HepG2 (cell line): ENCODE data around the gene CITED4. TPM values are rescaled to one million over a fixed set of nuclear protein-coding genes. Genes with fewer than 3 reads are reported as not detected.

Source experiments
- BHLHE40 ChIP-seq: IDR thresholded peaks from 2 replicates; pipeline ENCODE4 v1.6.1; 2011; ENCODE audit warnings: low read length, improper control_type of control experiment
- DZIP1 ChIP-seq: sonication (generic); formaldehyde crosslinking; IDR thresholded peaks from 2 replicates; pipeline ENCODE4 v1.5.0; 2020; ENCODE audit warnings: mild to moderate bottlenecking, missing genetic modification reagents
- ELF1 ChIP-seq: sonication (generic); formaldehyde crosslinking; IDR thresholded peaks from 2 replicates; pipeline ENCODE4 v1.4.0; 2020; ENCODE audit warnings: missing genetic modification reagents
- GZF1 ChIP-seq: sonication (generic); formaldehyde crosslinking; IDR thresholded peaks from 2 replicates; pipeline ENCODE4 v1.5.1; 2020; ENCODE audit warnings: mild to moderate bottlenecking, missing genetic modification reagents
- KDM6A ChIP-seq: IDR thresholded peaks from 2 replicates; pipeline ENCODE4 v1.6.1; 2016; ENCODE audit warnings: low read depth
- MEF2D ChIP-seq: sonication (generic); formaldehyde crosslinking; IDR thresholded peaks from 2 replicates; pipeline ENCODE4 v1.5.1; 2020; ENCODE audit warnings: mild to moderate bottlenecking, missing genetic modification reagents
- PAWR ChIP-seq: sonication (generic); formaldehyde crosslinking; IDR thresholded peaks from 2 replicates; pipeline ENCODE4 v1.4.0; 2020; ENCODE audit warnings: missing genetic modification reagents, mild to moderate bottlenecking, borderline replicate concordance
- POLR2A ChIP-seq, 2 experiments: IDR thresholded peaks; 2 replicates each; pipeline ENCODE4 v1.6.1; 2011; ENCODE audit warnings: low read depth in 2 of 2, low read length in 2 of 2, mild to moderate bottlenecking in 1 of 2, moderate library complexity in 1 of 2; ENCODE audit not compliant: insufficient read depth in 1 of 2
- RBFOX2 ChIP-seq: fragments of 200-400 bp; formaldehyde crosslinking; IDR thresholded peaks from 2 replicates; pipeline ENCODE4 v1.6.1; 2017; ENCODE audit warnings: low read depth, mild to moderate bottlenecking, low read length
- SOX5 ChIP-seq: IDR thresholded peaks from 2 replicates; pipeline ENCODE4 v1.6.1; 2016; ENCODE audit warnings: borderline replicate concordance
- TRAFD1 ChIP-seq: sonication (generic); formaldehyde crosslinking; IDR thresholded peaks from 2 replicates; pipeline ENCODE4 v1.5.1; 2020; ENCODE audit warnings: missing genetic modification reagents, mild to moderate bottlenecking, borderline replicate concordance
- ZNF142 ChIP-seq: sonication (generic); formaldehyde crosslinking; IDR thresholded peaks from 2 replicates; pipeline ENCODE4 v1.4.0; 2020; ENCODE audit warnings: missing genetic modification reagents
- ZNF274 ChIP-seq: sonication (generic); formaldehyde crosslinking; IDR thresholded peaks from 2 replicates; pipeline ENCODE4 v1.5.1; 2020; ENCODE audit warnings: mild to moderate bottlenecking, missing genetic modification reagents
- ZNF329 ChIP-seq: sonication (generic); formaldehyde crosslinking; IDR thresholded peaks from 2 replicates; pipeline ENCODE4 v1.9.0; 2021; ENCODE audit warnings: low read depth, mild to moderate bottlenecking, missing genetic modification reagents
- ZNF564 ChIP-seq: sonication (generic); formaldehyde crosslinking; IDR thresholded peaks from 2 replicates; pipeline ENCODE4 v1.8.1; 2023; ENCODE audit warnings: mild to moderate bottlenecking, missing genetic modification reagents
- ZNF619 ChIP-seq: sonication (generic); formaldehyde crosslinking; IDR thresholded peaks from 2 replicates; pipeline ENCODE4 v1.4.0; 2020; ENCODE audit warnings: mild to moderate bottlenecking, missing genetic modification reagents
- ZNF670 ChIP-seq: sonication (generic); formaldehyde crosslinking; IDR thresholded peaks from 2 replicates; pipeline ENCODE4 v1.8.0; 2022; ENCODE audit warnings: mild to moderate bottlenecking, missing genetic modification reagents, borderline replicate concordance
- ZNF709 ChIP-seq: sonication (generic); formaldehyde crosslinking; IDR thresholded peaks from 2 replicates; pipeline ENCODE4 v1.5.0; 2020; ENCODE audit warnings: mild to moderate bottlenecking, missing genetic modification reagents
- ZNF75D ChIP-seq: sonication (generic); formaldehyde crosslinking; IDR thresholded peaks from 2 replicates; pipeline ENCODE4 v1.8.1; 2023; ENCODE audit warnings: missing genetic modification reagents, mild to moderate bottlenecking, borderline replicate concordance
- ZNF766 ChIP-seq: sonication (generic); formaldehyde crosslinking; IDR thresholded peaks from 2 replicates; pipeline ENCODE4 v1.5.0; 2020; ENCODE audit warnings: missing genetic modification reagents, borderline replicate concordance
- ZNF777 ChIP-seq: sonication (generic); formaldehyde crosslinking; IDR thresholded peaks from 2 replicates; pipeline ENCODE4 v1.4.0; 2020; ENCODE audit warnings: missing genetic modification reagents
- polyA plus RNA-seq, 8 experiments: library from polyadenylated mRNA; depleted of rRNA in 3 of 8; stranded (reverse) in 7 of 8; unstranded in 1 of 8; fragments of >200 nt; fragmentation: Illumina TruSeq in 4 of 8; extraction: Trizol in 4 of 8; gene quantifications; 2 replicates each; pipeline versions ENCODE4 v1.2.1 to v1.2.3, GENCODE V29; 2011 to 2016; ENCODE audit warnings: low read depth in 4 of 8, missing spikeins in 1 of 8, mixed read lengths in 1 of 8; ENCODE audit not compliant: insufficient read depth in 1 of 8
- total RNA-seq, 5 experiments: library from RNA; depleted of rRNA; stranded (reverse); fragments of >200 nt; fragmentation: Illumina TruSeq; extraction: Trizol; gene quantifications; 2 replicates each; pipeline ENCODE4 v1.2.3, GENCODE V29; 2016; ENCODE audit warnings: low read depth in 1 of 5

CITED4 gene
- total and polyA plus RNA-seq, 2 of the 13 experiments (the other 11 are each of a cell fraction or from before 2014, with no cell fraction given) = 1.5 to 9.9 TPM

GRCh38 chr1:40861224-40862003 is 749 bp downstream of the CITED4 start (continued):
- TF ChIP-seq ZNF142 (CRISPR knock-in tag) = peak; percentile 81
- no peak; the same call in 1 of the 2 replicates for TF ChIP-seq RBFOX2
- TF ChIP-seq GZF1 (CRISPR knock-in tag) = no peak
- no peak for TF ChIP-seq DZIP1
- no peak for TF ChIP-seq KDM6A (CRISPR knock-in tag)
- no peak for TF ChIP-seq ZNF709 (CRISPR knock-in tag)
- peak; percentile 70; the same call in 1 of the 2 replicates for TF ChIP-seq ZNF777 (CRISPR knock-in tag)
- peak; percentile 26; the same call in 1 of the 2 replicates for TF ChIP-seq ZNF766
- no peak for TF ChIP-seq ELF1 (CRISPR knock-in tag)
- 0 out of 2 replicates have a peak, but pooled peaks have one; percentile 30 for TF ChIP-seq ZNF670 (CRISPR knock-in tag)
- no peak for TF ChIP-seq PAWR
- no peak for TF ChIP-seq ZNF75D (CRISPR knock-in tag)
- TF ChIP-seq ZNF274 (CRISPR knock-in tag) = peak; percentile 60; the same call in 1 of the 2 replicates
- TF ChIP-seq BHLHE40 = no peak
- 0 out of 2 replicates have a peak, but pooled peaks have one; percentile 17 for TF ChIP-seq ZNF329 (CRISPR knock-in tag)
- no peak for TF ChIP-seq ZNF619 (CRISPR knock-in tag)
- TF ChIP-seq ZNF564 (CRISPR knock-in tag) = no peak
- no peak for TF ChIP-seq MEF2D (CRISPR knock-in tag)
- no peak for TF ChIP-seq SOX5 (CRISPR knock-in tag)
- no peak; a peak in 2 of 4 replicates for TF ChIP-seq POLR2A (IDR thresholded peaks at IDR 0.05; ENCODE audit: insufficient read depth in 1 of 2, low read depth in 2 of 2, low read length in 2 of 2)
- TF ChIP-seq TRAFD1 (CRISPR knock-in tag) = no peak
